ENCODE data around the gene GATA5.

DNA sequence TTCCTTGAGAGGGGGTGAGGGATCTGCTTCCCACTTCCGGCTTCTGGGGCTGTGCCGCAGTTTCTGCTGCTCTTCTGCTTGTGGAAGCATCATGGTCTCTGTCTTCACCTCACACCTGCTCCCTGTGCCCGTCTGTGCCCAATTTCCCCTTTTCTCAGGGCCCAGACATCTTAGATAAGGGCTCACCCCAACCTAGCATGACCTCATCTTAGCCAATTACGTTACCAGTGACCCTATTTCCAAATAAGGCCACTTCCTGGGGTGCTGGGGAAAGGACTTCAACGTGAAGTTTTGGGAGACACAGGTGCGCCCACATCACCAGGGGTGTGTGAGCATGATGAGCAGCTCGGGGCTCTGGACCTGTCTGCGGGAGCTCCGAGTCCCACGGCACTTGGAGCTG is 27.8 kb downstream of the GATA5 start:
- no peak for TF ChIP-seq FOXK2 (IDR thresholded peaks at IDR 0.05)
- TF ChIP-seq FOXM1 (IDR thresholded peaks at IDR 0.05; ENCODE audit: borderline replicate concordance): no peak
- no peak for TF ChIP-seq FOXA1 (IDR thresholded peaks at IDR 0.05)
- TF ChIP-seq HDGF (IDR thresholded peaks at IDR 0.05; ENCODE audit: borderline replicate concordance): no peak
- no peak for TF ChIP-seq ZNF384 (IDR thresholded peaks at IDR 0.05)
- no peak for TF ChIP-seq TARDBP (IDR thresholded peaks at IDR 0.05)
- TF ChIP-seq SP1 (IDR thresholded peaks at IDR 0.05): no peak
- TF ChIP-seq ARNT (IDR thresholded peaks at IDR 0.05): no peak
- no peak for TF ChIP-seq ELF4 (IDR thresholded peaks at IDR 0.05)
- TF ChIP-seq, protein P1, sequence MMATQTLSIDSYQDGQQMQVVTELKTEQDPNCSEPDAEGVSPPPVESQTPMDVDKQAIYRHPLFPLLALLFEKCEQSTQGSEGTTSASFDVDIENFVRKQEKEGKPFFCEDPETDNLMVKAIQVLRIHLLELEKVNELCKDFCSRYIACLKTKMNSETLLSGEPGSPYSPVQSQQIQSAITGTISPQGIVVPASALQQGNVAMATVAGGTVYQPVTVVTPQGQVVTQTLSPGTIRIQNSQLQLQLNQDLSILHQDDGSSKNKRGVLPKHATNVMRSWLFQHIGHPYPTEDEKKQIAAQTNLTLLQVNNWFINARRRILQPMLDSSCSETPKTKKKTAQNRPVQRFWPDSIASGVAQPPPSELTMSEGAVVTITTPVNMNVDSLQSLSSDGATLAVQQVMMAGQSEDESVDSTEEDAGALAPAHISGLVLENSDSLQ (IDR thresholded peaks at IDR 0.05): no peak

All from HEK293T (cell line).